Activated T-cell treated with anti-CD3 and anti-CD28 coated beads for 48 hours (primary cell): ENCODE measurements around the gene PADI6.

ENCODE experiments used
- DNase-seq: peaks from one replicate; pipeline ENCODE4 v3.0.0-alpha.2; 2020; ENCODE audit warnings: low read depth

PADI6 gene

GRCh38 chr1:17358557-17358956 is 13.4 kb upstream of the PADI6 start:
- no peak for DNase-seq

GRCh38 chr1:17359031-17359430 is 13.0 kb upstream of the PADI6 start:
- no peak for DNase-seq

- no peak for DNase-seq
Measured at GRCh38 chr1:17359808-17360207, 12.2 kb upstream of the PADI6 start.

GRCh38 chr1:17360272-17360956 is 11.6 kb upstream of the PADI6 start:
- DNase-seq = no peak

- DNase-seq = no peak
Measured at GRCh38 chr1:17361687-17362086, 10.3 kb upstream of the PADI6 start.

GRCh38 chr1:17363351-17363750 is 8.6 kb upstream of the PADI6 start:
- no peak for DNase-seq

GRCh38 chr1:17363771-17364170 is 8.2 kb upstream of the PADI6 start:
- DNase-seq = no peak

- DNase-seq = no peak
Measured at GRCh38 chr1:17365293-17365692, 6.7 kb upstream of the PADI6 start.

- no peak for DNase-seq
Measured at GRCh38 chr1:17369466-17369865, 2.5 kb upstream of the PADI6 start.

- no peak for DNase-seq
Measured at GRCh38 chr1:17370618-17371017, 1.4 kb upstream of the PADI6 start.

GRCh38 chr1:17372955-17373354 is 959 bp downstream of the PADI6 start:
- DNase-seq = no peak

- no peak for DNase-seq
Measured at GRCh38 chr1:17375651-17376050, 3.7 kb downstream of the PADI6 start.

- no peak for DNase-seq
Measured at GRCh38 chr1:17377325-17377953, 5.4 kb downstream of the PADI6 start.

- DNase-seq = no peak
Measured at GRCh38 chr1:17381161-17381560, 9.2 kb downstream of the PADI6 start.

GRCh38 chr1:17392199-17392740 is 20.3 kb downstream of the PADI6 start:
- DNase-seq = no peak

GRCh38 chr1:17393230-17393629 is 21.2 kb downstream of the PADI6 start:
- DNase-seq = no peak

GRCh38 chr1:17397910-17398695 is 26.1 kb downstream of the PADI6 start:
- no peak for DNase-seq

- DNase-seq = no peak
Measured at GRCh38 chr1:17400725-17401341, 28.8 kb downstream of the PADI6 start.

GRCh38 chr1:17401841-17402240 is 29.8 kb downstream of the PADI6 start:
- no peak for DNase-seq

- DNase-seq = no peak
Measured at GRCh38 chr1:17403081-17403480, 31.1 kb downstream of the PADI6 start.

GRCh38 chr1:17404034-17404684 is 32.2 kb downstream of the PADI6 start:
- no peak for DNase-seq

- no peak for DNase-seq
Measured at GRCh38 chr1:17404820-17405219, 32.8 kb downstream of the PADI6 start.
